ENCODE results near the gene ZNF346.
A peak's percentile ranks its signal among the peaks of the same experiment; 100 is the strongest.
"Not testable (repeated sequence)": the region's sequence is repeated elsewhere in the genome, so short reads cannot be mapped to it uniquely, and the experiment has no call there.

ZNF346 gene

GRCh38 chr5:177022386-177023302 lies at the start of gene ZNF346:
Gene ZNF346, plus strand, starts transcription at chr5:177022696. Its CDS starts 43 bp downstream, at chr5:177022739.
- H3K9ac ChIP-seq = peak within 1 kb of the TSS; percentile 89 to 98 (median 95)
- peak within 1 kb of the TSS; percentile 62 to 95 (median 90) for H3K27ac ChIP-seq
- TF ChIP-seq Cebpa-rat (IDR thresholded peaks at IDR 0.05) = no peak
- peak within 1 kb of the TSS; percentile 81 to 97 (median 92) for H3K4me2 ChIP-seq
- peak within 1 kb of the TSS; percentile 88 to 100 (median 94) for H3K4me3 ChIP-seq
- H3K36me3 ChIP-seq = peaks cover 4 to 35% (median 21%) of the 10 kb centered on the region in 11 experiments; a peak in 18 of 22 replicates
- H4K20me1 ChIP-seq = peaks cover 0 to 22% (median 0%) of the 10 kb centered on the region in 11 experiments; a peak in 3 of 22 replicates
- no peaks in the 10 kb centered on the region for H3K27me3 ChIP-seq
- H3K4me1 ChIP-seq = peaks cover 14 to 30% (median 26%) of the 10 kb centered on the region in 10 experiments
- no peaks in the 10 kb centered on the region for H3K9me3 ChIP-seq (replicated peaks in 1 of 11)

- H3K27ac ChIP-seq = no peak overlapping the region
- H3K4me1 ChIP-seq = no peaks in the 10 kb centered on the region
- H3K36me3 ChIP-seq = peaks cover 67 to 99% (median 90%) of the 10 kb centered on the region in 11 experiments
- peaks cover 10 to 20% (median 12%) of the 10 kb centered on the region in 11 experiments for H3K9me3 ChIP-seq (replicated peaks in 1 of 11)
- H3K4me2 ChIP-seq = no peak overlapping the region
- H3K9ac ChIP-seq = no peak overlapping the region
- no peaks in the 10 kb centered on the region for H3K27me3 ChIP-seq
- H4K20me1 ChIP-seq = peaks cover 47 to 98% (median 76%) of the 10 kb centered on the region in 11 experiments; a peak in 20 of 22 replicates
- no peak for TF ChIP-seq Cebpa-rat (IDR thresholded peaks at IDR 0.05)
- H3K4me3 ChIP-seq = no peak overlapping the region
These were observed 42.8 kb upstream of the ZNF346 start for GRCh38 chr5:176979669-176980068.

- Histone ChIP-seq H3K4me1 (peaks cover 0 to 5% (median 4%) of the 10 kb centered on the region in 10 experiments; a peak in 6 of 20 replicates), H3K36me3 (peaks cover 60 to 97% (median 89%) of the 10 kb centered on the region in 11 experiments), H3K9me3 (replicated peaks in 1 of 11) (peaks cover 21 to 31% (median 24%) of the 10 kb centered on the region in 11 experiments), H3K9ac (no peak overlapping the region), H3K27me3 (no peaks in the 10 kb centered on the region), H3K27ac (no peak overlapping the region), H3K4me3 (no peak overlapping the region), H4K20me1 (peaks cover 43 to 96% (median 67%) of the 10 kb centered on the region in 11 experiments; a peak in 20 of 22 replicates), H3K4me2 (no peak overlapping the region)
- TF ChIP-seq Cebpa-rat (IDR thresholded peaks at IDR 0.05) = no peak
These were observed 41.7 kb upstream of the ZNF346 start for GRCh38 chr5:176980818-176981217.

GRCh38 chr5:176983112-176983511 lies 39.4 kb upstream of the ZNF346 start:
- H3K4me2 ChIP-seq, H3K4me3 ChIP-seq, H3K9ac ChIP-seq, H3K27ac ChIP-seq, H3K27me3 ChIP-seq, H3K4me1 ChIP-seq: not testable (repeated sequence)
- Histone ChIP-seq H4K20me1 (peaks cover 23 to 96% (median 72%) of the 10 kb centered on the region in 11 experiments; a peak in 20 of 22 replicates), H3K36me3 (peaks cover 62 to 97% (median 89%) of the 10 kb centered on the region in 11 experiments), H3K9me3 (replicated peaks in 1 of 11) (peaks cover 28 to 54% (median 46%) of the 10 kb centered on the region in 11 experiments)

- H3K36me3 ChIP-seq = peaks cover 65 to 97% (median 91%) of the 10 kb centered on the region in 11 experiments
- H3K27me3 ChIP-seq, H3K4me1 ChIP-seq, H3K4me2 ChIP-seq, H3K9ac ChIP-seq, H3K27ac ChIP-seq, H3K4me3 ChIP-seq: not testable (repeated sequence)
- H4K20me1 ChIP-seq = peaks cover 23 to 96% (median 75%) of the 10 kb centered on the region in 11 experiments; a peak in 20 of 22 replicates
- H3K9me3 ChIP-seq (replicated peaks in 1 of 11) = peaks cover 28 to 56% (median 49%) of the 10 kb centered on the region in 11 experiments
These were observed 38.9 kb upstream of the ZNF346 start for GRCh38 chr5:176983593-176983992.

- not testable (repeated sequence) for H3K27me3 ChIP-seq, H3K9ac ChIP-seq, H3K27ac ChIP-seq, H3K4me2 ChIP-seq, H3K4me1 ChIP-seq, H3K4me3 ChIP-seq
- H3K9me3 ChIP-seq (replicated peaks in 1 of 11) = peaks cover 28 to 60% (median 49%) of the 10 kb centered on the region in 11 experiments
- peaks cover 23 to 96% (median 75%) of the 10 kb centered on the region in 11 experiments; a peak in 20 of 22 replicates for H4K20me1 ChIP-seq
- peaks cover 59 to 97% (median 89%) of the 10 kb centered on the region in 11 experiments for H3K36me3 ChIP-seq
These were observed 38.3 kb upstream of the ZNF346 start for GRCh38 chr5:176984176-176984575.

- peaks cover 46 to 96% (median 85%) of the 10 kb centered on the region in 11 experiments for H3K36me3 ChIP-seq
- peaks cover 28 to 63% (median 53%) of the 10 kb centered on the region in 11 experiments for H3K9me3 ChIP-seq (replicated peaks in 1 of 11)
- H3K9ac ChIP-seq = no peak overlapping the region
- H3K27ac ChIP-seq = no peak overlapping the region
- H4K20me1 ChIP-seq = peaks cover 14 to 96% (median 75%) of the 10 kb centered on the region in 11 experiments; a peak in 19 of 22 replicates
- no peak overlapping the region; a peak in 2 of 20 replicates for H3K4me3 ChIP-seq
- peaks cover 0 to 8% (median 5%) of the 10 kb centered on the region in 10 experiments; a peak in 6 of 20 replicates for H3K4me1 ChIP-seq
- TF ChIP-seq Cebpa-rat (IDR thresholded peaks at IDR 0.05) = no peak
- peak overlapping the region in 6 of 11 experiments; percentile 26 to 43 (median 32); a peak in 8 of 22 replicates for H3K4me2 ChIP-seq
- H3K27me3 ChIP-seq = no peaks in the 10 kb centered on the region
These were observed 37.0 kb upstream of the ZNF346 start for GRCh38 chr5:176985516-176985915.

GRCh38 chr5:176986280-176986679 lies 36.2 kb upstream of the ZNF346 start:
- Histone ChIP-seq H4K20me1 (peaks cover 14 to 96% (median 75%) of the 10 kb centered on the region in 11 experiments; a peak in 19 of 22 replicates), H3K4me2 (peak overlapping the region in 3 of 11 experiments; percentile 26 to 43 (median 42); a peak in 2 of 22 replicates), H3K9ac (no peak overlapping the region), H3K27me3 (no peaks in the 10 kb centered on the region), H3K27ac (no peak overlapping the region), H3K36me3 (peaks cover 38 to 96% (median 83%) of the 10 kb centered on the region in 11 experiments), H3K4me1 (peaks cover 0 to 8% (median 5%) of the 10 kb centered on the region in 10 experiments; a peak in 6 of 20 replicates), H3K9me3 (replicated peaks in 1 of 11) (peaks cover 28 to 70% (median 58%) of the 10 kb centered on the region in 11 experiments), H3K4me3 (no peak overlapping the region)
- TF ChIP-seq Cebpa-rat (IDR thresholded peaks at IDR 0.05) = no peak

GRCh38 chr5:176987583-176987982 lies 34.9 kb upstream of the ZNF346 start:
- no peak for TF ChIP-seq Cebpa-rat (IDR thresholded peaks at IDR 0.05)
- Histone ChIP-seq H4K20me1 (peaks cover 17 to 96% (median 75%) of the 10 kb centered on the region in 11 experiments; a peak in 18 of 22 replicates), H3K27ac (no peak overlapping the region), H3K9me3 (replicated peaks in 1 of 11) (peaks cover 28 to 83% (median 69%) of the 10 kb centered on the region in 11 experiments), H3K4me1 (peaks cover 0 to 8% (median 5%) of the 10 kb centered on the region in 10 experiments; a peak in 6 of 20 replicates), H3K4me2 (no peak overlapping the region), H3K4me3 (no peak overlapping the region), H3K36me3 (peaks cover 25 to 96% (median 79%) of the 10 kb centered on the region in 11 experiments), H3K27me3 (no peaks in the 10 kb centered on the region), H3K9ac (no peak overlapping the region)

- H3K9me3 ChIP-seq (replicated peaks in 1 of 11) = peaks cover 16 to 71% (median 61%) of the 10 kb centered on the region in 11 experiments
- H3K4me3 ChIP-seq, H3K27me3 ChIP-seq, H3K9ac ChIP-seq, H3K4me2 ChIP-seq: not testable (repeated sequence)
- H3K4me1 ChIP-seq = peaks cover 0 to 35% (median 23%) of the 10 kb centered on the region in 10 experiments; a peak in 17 of 20 replicates
- peak overlapping the region in 7 of 11 experiments; percentile 66 to 82 (median 77); a peak in 8 of 22 replicates for H3K27ac ChIP-seq
- peaks cover 31 to 100% (median 98%) of the 10 kb centered on the region in 11 experiments; a peak in 19 of 22 replicates for H4K20me1 ChIP-seq
- H3K36me3 ChIP-seq = peaks cover 14 to 91% (median 74%) of the 10 kb centered on the region in 11 experiments; a peak in 21 of 22 replicates
These were observed 29.4 kb upstream of the ZNF346 start for GRCh38 chr5:176993081-176993480.

All from BLaER1 treated with 17β-estradiol and CSF1 and Interleukin-3, amounts not matched to agents 10 nM and 100 nM (cell line).